NB4 (cell line): Measurements from ENCODE around the gene SLC7A4.

Source experiments
- MYC ChIP-seq: IDR thresholded peaks from 2 replicates; pipeline ENCODE4 v1.6.1; 2011; ENCODE audit warnings: low read depth, low read length
- POLR2A ChIP-seq: IDR thresholded peaks from 2 replicates; pipeline ENCODE4 v1.6.1; 2011; ENCODE audit warnings: mild to moderate bottlenecking; ENCODE audit not compliant: insufficient read length; ENCODE audit errors: extremely low read depth
- TF ChIP-seq, protein P1 (sequence below): IDR thresholded peaks from one replicate; pipeline ENCODE4 v1.5.1; 2012; ENCODE audit warnings: low read depth, low read length

DNA sequence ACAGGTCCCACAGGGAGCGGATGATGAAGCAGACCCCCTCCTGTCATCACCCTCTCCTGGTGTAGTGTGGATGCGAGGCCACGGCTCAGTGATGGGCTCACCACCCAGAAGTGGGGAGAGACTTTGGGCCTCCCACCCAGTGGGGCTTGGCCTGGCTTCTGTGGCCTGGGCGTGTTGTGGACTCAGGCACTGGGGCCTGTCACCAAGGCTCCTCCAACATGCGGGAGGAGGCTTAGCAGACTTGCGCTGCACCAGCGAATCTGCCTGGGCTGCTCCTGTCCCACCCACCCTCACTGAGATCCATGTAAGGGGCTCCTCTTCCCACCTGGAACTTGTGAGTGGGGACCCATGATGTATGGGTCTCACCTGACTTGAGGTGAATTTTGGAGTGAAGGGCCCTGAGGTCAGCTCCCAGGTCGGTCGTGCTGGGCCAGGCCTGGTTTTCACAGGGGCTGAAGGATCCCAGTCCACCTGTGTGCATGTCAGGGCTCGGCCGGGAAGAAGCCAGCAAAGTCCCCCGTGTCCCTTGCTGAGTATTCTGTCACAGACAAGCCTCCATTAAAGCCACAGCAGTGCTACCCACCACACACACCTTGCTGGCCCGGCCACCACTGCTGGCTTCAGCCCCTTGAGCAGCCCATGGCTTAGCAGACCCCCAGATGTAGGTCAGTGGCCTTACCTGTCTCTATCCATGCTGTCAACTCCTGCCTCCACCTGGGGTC lies 34.7 kb downstream of the SLC7A4 start:
- TF ChIP-seq, protein P1, sequence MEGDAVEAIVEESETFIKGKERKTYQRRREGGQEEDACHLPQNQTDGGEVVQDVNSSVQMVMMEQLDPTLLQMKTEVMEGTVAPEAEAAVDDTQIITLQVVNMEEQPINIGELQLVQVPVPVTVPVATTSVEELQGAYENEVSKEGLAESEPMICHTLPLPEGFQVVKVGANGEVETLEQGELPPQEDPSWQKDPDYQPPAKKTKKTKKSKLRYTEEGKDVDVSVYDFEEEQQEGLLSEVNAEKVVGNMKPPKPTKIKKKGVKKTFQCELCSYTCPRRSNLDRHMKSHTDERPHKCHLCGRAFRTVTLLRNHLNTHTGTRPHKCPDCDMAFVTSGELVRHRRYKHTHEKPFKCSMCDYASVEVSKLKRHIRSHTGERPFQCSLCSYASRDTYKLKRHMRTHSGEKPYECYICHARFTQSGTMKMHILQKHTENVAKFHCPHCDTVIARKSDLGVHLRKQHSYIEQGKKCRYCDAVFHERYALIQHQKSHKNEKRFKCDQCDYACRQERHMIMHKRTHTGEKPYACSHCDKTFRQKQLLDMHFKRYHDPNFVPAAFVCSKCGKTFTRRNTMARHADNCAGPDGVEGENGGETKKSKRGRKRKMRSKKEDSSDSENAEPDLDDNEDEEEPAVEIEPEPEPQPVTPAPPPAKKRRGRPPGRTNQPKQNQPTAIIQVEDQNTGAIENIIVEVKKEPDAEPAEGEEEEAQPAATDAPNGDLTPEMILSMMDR: no peak
- TF ChIP-seq POLR2A: no peak
- TF ChIP-seq MYC: no peak
